ENCODE data around the gene GRM7. TPM values are rescaled to one million over a fixed set of nuclear protein-coding genes. Genes with fewer than 3 reads are reported as not detected.

GRM7 gene
- total RNA-seq, 1 donor from 2014 or later: 9.9 TPM

GRCh38 chr3:7787871-7788828, 927.2 kb downstream of the GRM7 start:
- H3K4me1 Mint-ChIP-seq (ENCODE audit: unreplicated experiment): no peaks in the 10 kb centered on the region
- H3K27ac Mint-ChIP-seq: no peak overlapping the region
- no peak overlapping the region for H3K4me3 Mint-ChIP-seq
- DNase-seq (ENCODE audit: extremely low spot score, unreplicated experiment): no peak
- TF ChIP-seq CTCF (conservative IDR thresholded peaks at IDR 0.05): no peak
- no peaks in the 10 kb centered on the region for H3K27me3 Mint-ChIP-seq
- H3K36me3 Mint-ChIP-seq: no peaks in the 10 kb centered on the region
- peaks cover 5% of the 10 kb centered on the region for H3K9me3 Mint-ChIP-seq

- no peak for DNase-seq (ENCODE audit: extremely low spot score, unreplicated experiment)
- H3K4me3 Mint-ChIP-seq: no peak overlapping the region
- H3K27me3 Mint-ChIP-seq: no peaks in the 10 kb centered on the region
- no peaks in the 10 kb centered on the region for H3K4me1 Mint-ChIP-seq (ENCODE audit: unreplicated experiment)
- H3K27ac Mint-ChIP-seq: no peak overlapping the region
- peaks cover 5% of the 10 kb centered on the region for H3K9me3 Mint-ChIP-seq
- TF ChIP-seq CTCF (conservative IDR thresholded peaks at IDR 0.05): no peak
- no peaks in the 10 kb centered on the region for H3K36me3 Mint-ChIP-seq
These were observed 928.0 kb downstream of the GRM7 start for GRCh38 chr3:7788881-7789280.

- Mint-ChIP-seq H3K4me1 (ENCODE audit: unreplicated experiment) (no peaks in the 10 kb centered on the region), H3K27me3 (no peaks in the 10 kb centered on the region), H3K9me3 (peaks cover 5% of the 10 kb centered on the region), H3K36me3 (no peaks in the 10 kb centered on the region), H3K27ac (no peak overlapping the region), H3K4me3 (no peak overlapping the region)
- TF ChIP-seq CTCF (conservative IDR thresholded peaks at IDR 0.05): no peak
- DNase-seq (ENCODE audit: extremely low spot score, unreplicated experiment): no peak
These were observed 928.4 kb downstream of the GRM7 start for GRCh38 chr3:7789324-7789723.

- no peaks in the 10 kb centered on the region for H3K36me3 Mint-ChIP-seq
- no peak for DNase-seq (ENCODE audit: extremely low spot score, unreplicated experiment)
These were observed 929.2 kb downstream of the GRM7 start for GRCh38 chr3:7790141-7790540.

More at GRCh38 chr3:7790141-7790540, 929.2 kb downstream of the GRM7 start:
- TF ChIP-seq CTCF (conservative IDR thresholded peaks at IDR 0.05): no peak
- H3K9me3 Mint-ChIP-seq: peaks cover 5% of the 10 kb centered on the region
- H3K4me1 Mint-ChIP-seq (ENCODE audit: unreplicated experiment): no peaks in the 10 kb centered on the region
- no peaks in the 10 kb centered on the region for H3K27me3 Mint-ChIP-seq
- no peak overlapping the region for H3K27ac Mint-ChIP-seq
- H3K4me3 Mint-ChIP-seq: no peak overlapping the region
